ENCODE results near the gene IGF2BP2.

GRCh38 chr3:185654758-185655145 lies 170.1 kb downstream of the IGF2BP2 start:
- TF ChIP-seq CTCF (IDR thresholded peaks at IDR 0.05) = no peak
- no peak for TF ChIP-seq POLR2A (IDR thresholded peaks at IDR 0.05)
